ENCODE measurements around the gene DOP1B.

DNA sequence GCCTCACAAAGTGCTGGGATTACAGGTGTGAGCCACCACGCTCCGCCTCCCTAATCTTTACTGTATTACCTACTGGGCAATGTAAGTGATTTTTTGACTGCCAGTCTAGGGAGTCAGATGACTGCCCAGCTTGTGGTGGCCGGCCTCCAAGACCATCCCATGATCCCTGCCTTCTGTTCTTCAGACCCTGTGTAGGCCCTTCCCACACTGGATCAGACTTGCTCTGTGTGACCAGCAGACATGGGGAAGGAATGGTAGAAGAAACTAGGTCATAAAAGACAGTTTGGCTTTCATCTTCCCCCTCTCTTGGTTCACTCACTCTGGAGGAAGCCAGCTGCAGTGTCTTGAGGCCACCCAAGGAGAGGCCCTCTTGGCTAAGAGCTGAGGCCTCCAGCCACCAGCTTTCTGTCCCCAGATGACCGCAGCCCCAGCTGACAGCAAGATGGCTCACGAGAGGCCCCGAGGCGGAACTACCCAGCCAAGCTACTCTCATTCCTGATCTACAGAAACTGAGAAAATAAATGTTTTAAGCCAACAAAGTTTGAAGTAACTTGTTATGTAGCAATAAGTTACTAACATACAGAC is 36.2 kb upstream of the DOP1B start:
- no peak for TF ChIP-seq CTCF (conservative IDR thresholded peaks at IDR 0.05 in 1 of 2, IDR thresholded peaks at IDR 0.05 in 1 of 2; ENCODE audit: extremely low read depth in 1 of 2, insufficient read depth in 1 of 2, low read depth in 1 of 2, low read length in 2 of 2)
- no peak for TF ChIP-seq EZH2 (IDR thresholded peaks at IDR 0.05; ENCODE audit: borderline replicate concordance, low read length)

All from mammary epithelial cell (primary cell).